Gastroesophageal sphincter (tissue), 3 donors: ENCODE results near the gene BMP2.

Experiments used
- CTCF ChIP-seq, 4 experiments: fragments of 200-600 bp in 2 of 4; fragments of 450-650 bp in 2 of 4; sonication (generic) in 1 of 4; IDR thresholded peaks; one replicate each; pipeline ENCODE4 v1.5.1; 2017 to 2019; ENCODE audit warnings: antibody characterized with exemption in 4 of 4, mild to moderate bottlenecking in 2 of 4, moderate library complexity in 2 of 4
- EP300 ChIP-seq: sonication (generic); formaldehyde crosslinking; IDR thresholded peaks from one replicate; pipeline ENCODE4 v1.6.1; 2017; ENCODE audit warnings: antibody characterized with exemption, mild to moderate bottlenecking
- POLR2A ChIP-seq, 2 donors: fragments of 450-650 bp; IDR thresholded peaks; one replicate each; pipeline ENCODE4 v1.6.1; 2017; ENCODE audit warnings: antibody characterized with exemption in 2 of 2, mild to moderate bottlenecking in 2 of 2, moderate library complexity in 1 of 2
- POLR2AphosphoS5 ChIP-seq: sonication (generic); formaldehyde crosslinking; IDR thresholded peaks from one replicate; pipeline ENCODE4 v1.6.1; 2017; ENCODE audit warnings: antibody characterized with exemption

- no peak for TF ChIP-seq CTCF (IDR thresholded peaks at IDR 0.05)
- TF ChIP-seq POLR2AphosphoS5 = no peak
- no peak for TF ChIP-seq POLR2A (IDR thresholded peaks at IDR 0.05)
- TF ChIP-seq EP300 = no peak
Observed at GRCh38 chr20:6768228-6769140, 998 bp downstream of the BMP2 start.
